GM12878 (cell line): ENCODE results near the gene GPBAR1. TPM values are rescaled to one million over a fixed set of nuclear protein-coding genes. Genes with fewer than 3 reads are reported as not detected.

Experiments used
- ATF2 ChIP-seq: IDR thresholded peaks from 2 replicates; pipeline ENCODE4 v1.6.1; 2012; ENCODE audit warnings: low read length, inconsistent platforms
- ATF7 ChIP-seq: fragments of 450-650 bp; IDR thresholded peaks from 2 replicates; pipeline ENCODE4 v1.6.1; 2016; ENCODE audit warnings: low read depth, mild to moderate bottlenecking
- BRCA1 ChIP-seq: IDR thresholded peaks from 2 replicates; pipeline ENCODE4 v1.6.1; 2011; ENCODE audit warnings: low read depth, low read length, improper control_type of control experiment
- CBX3 ChIP-seq: fragments of 200-600 bp; sonication (generic); IDR thresholded peaks from 2 replicates; pipeline ENCODE4 v1.6.1; 2016; ENCODE audit warnings: low read depth, borderline replicate concordance
- CBX5 ChIP-seq: sonication (generic); IDR thresholded peaks from 2 replicates; pipeline ENCODE4 v1.6.1; 2016; ENCODE audit warnings: low read depth, moderate library complexity, mild to moderate bottlenecking, inconsistent platforms
- EZH2 ChIP-seq: IDR thresholded peaks from 2 replicates; pipeline ENCODE4 v1.6.1; 2012; ENCODE audit warnings: low read depth, mild to moderate bottlenecking, control low read depth, inconsistent platforms, low read length, borderline replicate concordance; ENCODE audit not compliant: control insufficient read depth
- IRF5 ChIP-seq: fragments of 450-650 bp; IDR thresholded peaks from 2 replicates; pipeline ENCODE4 v1.6.1; 2017; ENCODE audit warnings: borderline replicate concordance
- NFXL1 ChIP-seq: fragments of 450-650 bp; IDR thresholded peaks from 2 replicates; pipeline ENCODE4 v1.6.1; 2017; ENCODE audit warnings: antibody characterized with exemption, mild to moderate bottlenecking, borderline replicate concordance
- PAX5 ChIP-seq: IDR thresholded peaks from 2 replicates; pipeline ENCODE4 v1.6.1; 2011; ENCODE audit warnings: low read depth, low read length, borderline replicate concordance
- SIN3A ChIP-seq: IDR thresholded peaks from 2 replicates; pipeline ENCODE4 v1.6.1; 2012; ENCODE audit warnings: low read depth, low read length, improper control_type of control experiment
- SMC3 ChIP-seq: IDR thresholded peaks from 2 replicates; pipeline ENCODE4 v1.6.1; 2011; ENCODE audit warnings: low read length, improper control_type of control experiment, borderline replicate concordance
- SREBF1 ChIP-seq: IDR thresholded peaks from 2 replicates; pipeline ENCODE4 v1.6.1; 2012; ENCODE audit warnings: mild to moderate bottlenecking, low read length
- STAT3 ChIP-seq: IDR thresholded peaks from 2 replicates; pipeline ENCODE4 v1.6.1; 2011; ENCODE audit warnings: low read depth, low read length, improper control_type of control experiment
- TBL1XR1 ChIP-seq: IDR thresholded peaks from 2 replicates; pipeline ENCODE4 v1.6.1; 2012; ENCODE audit warnings: low read depth, low read length, improper control_type of control experiment
- ZBTB33 ChIP-seq: fragments of 450-650 bp; IDR thresholded peaks from 2 replicates; pipeline ENCODE4 v1.6.1; 2017; ENCODE audit warnings: mild to moderate bottlenecking
- ZNF274 ChIP-seq: IDR thresholded peaks from one replicate; pipeline ENCODE4 v1.8.0; 2011; ENCODE audit not compliant: insufficient read length, insufficient read depth
- polyA plus RNA-seq, 11 experiments: library from polyadenylated mRNA; depleted of rRNA in 4 of 11; unstranded in 6 of 11; stranded (reverse) in 5 of 11; fragments of >200 nt; fragmentation: Nextera tagmentation in 4 of 11; fragmentation: Illumina TruSeq in 1 of 11; extraction: Ambion mirVana in 4 of 11; extraction: Trizol in 1 of 11; gene quantifications; 1 replicate in 1 of 11; 2 replicates in 10 of 11; pipeline versions ENCODE4 v1.2.1 to v1.2.3, GENCODE V29; 2011 to 2016; ENCODE audit warnings: inconsistent platforms in 2 of 11, missing spikeins in 2 of 11, low read depth in 1 of 11
- total RNA-seq, 4 experiments: library from RNA; depleted of rRNA in 3 of 4; stranded (reverse); fragments of >200 nt in 3 of 4; fragmentation: Illumina TruSeq in 1 of 4; extraction: Trizol in 1 of 4; gene quantifications; 2 replicates each; pipeline versions ENCODE4 v1.2.1 to v1.2.3, GENCODE V29; 2013 to 2021
- TF ChIP-seq, protein P1 (sequence below): fragments of 450-650 bp; IDR thresholded peaks from 2 replicates; pipeline ENCODE4 v1.6.1; 2017; ENCODE audit warnings: mild to moderate bottlenecking, moderate library complexity
- TF ChIP-seq, protein P2 (sequence below): fragments of 450-650 bp; IDR thresholded peaks from 2 replicates; pipeline ENCODE4 v1.6.1; 2017; ENCODE audit warnings: mild to moderate bottlenecking, low read depth, inconsistent platforms; ENCODE audit not compliant: poor library complexity, severe bottlenecking

The GPBAR1 gene
- total and polyA plus RNA-seq, 10 of the 15 experiments (the other 5 are each of a cell fraction or from before 2014, with no cell fraction given) = 0.03 to 0.36 (median 0.11) TPM; not detected in 3

- TF ChIP-seq IRF5 (no peak), SMC3 (peak; percentile 39; the same call in 1 of the 2 replicates), SIN3A (no peak), CBX5 (no peak), ZNF274 (no peak), BRCA1 (no peak), STAT3 (no peak), SREBF1 (no peak), PAX5 (no peak), NFXL1 (no peak), TBL1XR1 (no peak), ATF2 (no peak), ATF7 (no peak), ZBTB33 (no peak), CBX3 (no peak), EZH2 (no peak)
- TF ChIP-seq, protein P1, sequence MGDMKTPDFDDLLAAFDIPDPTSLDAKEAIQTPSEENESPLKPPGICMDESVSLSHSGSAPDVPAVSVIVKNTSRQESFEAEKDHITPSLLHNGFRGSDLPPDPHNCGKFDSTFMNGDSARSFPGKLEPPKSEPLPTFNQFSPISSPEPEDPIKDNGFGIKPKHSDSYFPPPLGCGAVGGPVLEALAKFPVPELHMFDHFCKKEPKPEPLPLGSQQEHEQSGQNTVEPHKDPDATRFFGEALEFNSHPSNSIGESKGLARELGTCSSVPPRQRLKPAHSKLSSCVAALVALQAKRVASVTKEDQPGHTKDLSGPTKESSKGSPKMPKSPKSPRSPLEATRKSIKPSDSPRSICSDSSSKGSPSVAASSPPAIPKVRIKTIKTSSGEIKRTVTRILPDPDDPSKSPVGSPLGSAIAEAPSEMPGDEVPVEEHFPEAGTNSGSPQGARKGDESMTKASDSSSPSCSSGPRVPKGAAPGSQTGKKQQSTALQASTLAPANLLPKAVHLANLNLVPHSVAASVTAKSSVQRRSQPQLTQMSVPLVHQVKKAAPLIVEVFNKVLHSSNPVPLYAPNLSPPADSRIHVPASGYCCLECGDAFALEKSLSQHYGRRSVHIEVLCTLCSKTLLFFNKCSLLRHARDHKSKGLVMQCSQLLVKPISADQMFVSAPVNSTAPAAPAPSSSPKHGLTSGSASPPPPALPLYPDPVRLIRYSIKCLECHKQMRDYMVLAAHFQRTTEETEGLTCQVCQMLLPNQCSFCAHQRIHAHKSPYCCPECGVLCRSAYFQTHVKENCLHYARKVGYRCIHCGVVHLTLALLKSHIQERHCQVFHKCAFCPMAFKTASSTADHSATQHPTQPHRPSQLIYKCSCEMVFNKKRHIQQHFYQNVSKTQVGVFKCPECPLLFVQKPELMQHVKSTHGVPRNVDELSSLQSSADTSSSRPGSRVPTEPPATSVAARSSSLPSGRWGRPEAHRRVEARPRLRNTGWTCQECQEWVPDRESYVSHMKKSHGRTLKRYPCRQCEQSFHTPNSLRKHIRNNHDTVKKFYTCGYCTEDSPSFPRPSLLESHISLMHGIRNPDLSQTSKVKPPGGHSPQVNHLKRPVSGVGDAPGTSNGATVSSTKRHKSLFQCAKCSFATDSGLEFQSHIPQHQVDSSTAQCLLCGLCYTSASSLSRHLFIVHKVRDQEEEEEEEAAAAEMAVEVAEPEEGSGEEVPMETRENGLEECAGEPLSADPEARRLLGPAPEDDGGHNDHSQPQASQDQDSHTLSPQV = peak; percentile 71; the same call in 1 of the 2 replicates
- TF ChIP-seq, protein P2, sequence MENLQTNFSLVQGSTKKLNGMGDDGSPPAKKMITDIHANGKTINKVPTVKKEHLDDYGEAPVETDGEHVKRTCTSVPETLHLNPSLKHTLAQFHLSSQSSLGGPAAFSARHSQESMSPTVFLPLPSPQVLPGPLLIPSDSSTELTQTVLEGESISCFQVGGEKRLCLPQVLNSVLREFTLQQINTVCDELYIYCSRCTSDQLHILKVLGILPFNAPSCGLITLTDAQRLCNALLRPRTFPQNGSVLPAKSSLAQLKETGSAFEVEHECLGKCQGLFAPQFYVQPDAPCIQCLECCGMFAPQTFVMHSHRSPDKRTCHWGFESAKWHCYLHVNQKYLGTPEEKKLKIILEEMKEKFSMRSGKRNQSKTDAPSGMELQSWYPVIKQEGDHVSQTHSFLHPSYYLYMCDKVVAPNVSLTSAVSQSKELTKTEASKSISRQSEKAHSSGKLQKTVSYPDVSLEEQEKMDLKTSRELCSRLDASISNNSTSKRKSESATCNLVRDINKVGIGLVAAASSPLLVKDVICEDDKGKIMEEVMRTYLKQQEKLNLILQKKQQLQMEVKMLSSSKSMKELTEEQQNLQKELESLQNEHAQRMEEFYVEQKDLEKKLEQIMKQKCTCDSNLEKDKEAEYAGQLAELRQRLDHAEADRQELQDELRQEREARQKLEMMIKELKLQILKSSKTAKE = peak; percentile 25
Measured at GRCh38 chr2:218292048-218293014, 31.5 kb downstream of the GPBAR1 start, which contains the start of gene TMBIM1 (continued).
